Esophagus muscularis mucosa (tissue), 4 donors: ENCODE measurements around the gene NCK1. TPM values are rescaled to one million over a fixed set of nuclear protein-coding genes. Genes with fewer than 3 reads are reported as not detected.

Source experiments
- DNase-seq: peaks from one replicate; pipeline ENCODE4 v3.0.0-alpha.2; 2017; ENCODE audit errors: extremely low spot score
- H3K27ac ChIP-seq, 4 donors: fragments of 200-600 bp; sonication (generic); replicated peaks in 1 of 4; 1 replicate in 3 of 4; 2 replicates in 1 of 4; pipeline ENCODE4 v1.5.1; 2016 to 2019; ENCODE audit warnings: mild to moderate bottlenecking in 1 of 4
- H3K27me3 ChIP-seq, 4 donors: fragments of 200-600 bp; sonication (generic); one replicate each; pipeline versions ENCODE4 v1.5.1 to v1.6.0; 2016 to 2019
- H3K36me3 ChIP-seq, 4 donors: fragments of 200-600 bp; sonication (generic); one replicate each; pipeline ENCODE4 v1.5.1; 2016 to 2019
- H3K4me1 ChIP-seq, 4 donors: fragments of 200-600 bp; sonication (generic); one replicate each; pipeline ENCODE4 v1.5.1; 2016 to 2019
- H3K4me3 ChIP-seq, 4 donors: fragments of 200-600 bp; sonication (generic); 1 replicate in 2 of 4; 2 replicates in 2 of 4; pipeline ENCODE4 v1.5.1; 2016 to 2019; ENCODE audit warnings: mild to moderate bottlenecking in 4 of 4, moderate library complexity in 1 of 4
- H3K9me3 ChIP-seq, 4 donors: fragments of 200-600 bp; sonication (generic); 1 replicate in 3 of 4; 2 replicates in 1 of 4; pipeline ENCODE4 v1.5.1; 2016 to 2019
- EP300 ChIP-seq: sonication (generic); formaldehyde crosslinking; IDR thresholded peaks from one replicate; pipeline ENCODE4 v1.6.1; 2017; ENCODE audit warnings: antibody characterized with exemption
- POLR2A ChIP-seq: fragments of 450-650 bp; IDR thresholded peaks from one replicate; pipeline ENCODE4 v1.6.1; 2017; ENCODE audit warnings: antibody characterized with exemption, moderate library complexity, mild to moderate bottlenecking, low read depth
- POLR2AphosphoS5 ChIP-seq, 2 donors: sonication (generic); formaldehyde crosslinking; IDR thresholded peaks; one replicate each; pipeline ENCODE4 v1.6.1; 2017; ENCODE audit warnings: antibody characterized with exemption in 2 of 2
- WGBS: methylation state at CpG from one replicate; pipeline ENCODE4 v1.1.5; 2018; 5-methylcytosine and 5-hydroxymethylcytosine counted together
- intact Hi-C: fragments of 100-400 bp; cut with DNase I; formaldehyde crosslinking; loops from one replicate; pipeline ENCODE4 v1.15.1; 2023
- total RNA-seq, 4 donors: library from RNA; depleted of rRNA; stranded (reverse); fragments of >200 nt; gene quantifications; one replicate each; pipeline versions ENCODE4 v1.1.0 to v1.2.1, GENCODE V29; 2016
- TF ChIP-seq, protein P1 (sequence below), 3 experiments: fragments of 200-600 bp in 2 of 3; fragments of 450-650 bp in 1 of 3; sonication (generic) in 2 of 3; IDR thresholded peaks; one replicate each; pipeline ENCODE4 v1.5.1; 2017 to 2019; ENCODE audit warnings: antibody characterized with exemption in 3 of 3, mild to moderate bottlenecking in 2 of 3, moderate library complexity in 1 of 3

Gene NCK1
- total RNA-seq, 4 donors from 2014 or later: 28.9 to 54.0 (median 37.0) TPM

DNA sequence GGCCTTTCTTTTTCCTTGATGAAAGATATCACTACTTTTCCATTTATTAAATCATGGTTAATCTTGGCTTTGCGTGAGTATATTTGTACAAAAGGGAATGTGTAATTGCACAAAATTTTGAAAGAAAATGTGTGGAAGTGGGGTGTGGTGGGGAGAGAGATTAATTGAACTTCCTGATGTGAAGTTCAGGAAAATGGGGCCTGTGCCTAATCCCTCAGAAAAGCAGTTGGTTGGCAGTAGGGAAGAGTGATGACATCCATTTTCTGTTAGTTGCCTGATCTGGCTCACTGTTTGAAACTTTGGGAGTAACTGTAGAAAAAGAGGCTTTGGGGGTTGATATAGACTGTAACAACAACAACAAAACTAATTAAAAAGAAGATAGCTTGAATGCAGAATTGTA, 85.0 kb downstream of the NCK1 start:
- no peak overlapping the region for H3K27ac ChIP-seq
- TF ChIP-seq POLR2AphosphoS5 (IDR thresholded peaks at IDR 0.05): no peak
- no peak for TF ChIP-seq EP300
- TF ChIP-seq, protein P1, sequence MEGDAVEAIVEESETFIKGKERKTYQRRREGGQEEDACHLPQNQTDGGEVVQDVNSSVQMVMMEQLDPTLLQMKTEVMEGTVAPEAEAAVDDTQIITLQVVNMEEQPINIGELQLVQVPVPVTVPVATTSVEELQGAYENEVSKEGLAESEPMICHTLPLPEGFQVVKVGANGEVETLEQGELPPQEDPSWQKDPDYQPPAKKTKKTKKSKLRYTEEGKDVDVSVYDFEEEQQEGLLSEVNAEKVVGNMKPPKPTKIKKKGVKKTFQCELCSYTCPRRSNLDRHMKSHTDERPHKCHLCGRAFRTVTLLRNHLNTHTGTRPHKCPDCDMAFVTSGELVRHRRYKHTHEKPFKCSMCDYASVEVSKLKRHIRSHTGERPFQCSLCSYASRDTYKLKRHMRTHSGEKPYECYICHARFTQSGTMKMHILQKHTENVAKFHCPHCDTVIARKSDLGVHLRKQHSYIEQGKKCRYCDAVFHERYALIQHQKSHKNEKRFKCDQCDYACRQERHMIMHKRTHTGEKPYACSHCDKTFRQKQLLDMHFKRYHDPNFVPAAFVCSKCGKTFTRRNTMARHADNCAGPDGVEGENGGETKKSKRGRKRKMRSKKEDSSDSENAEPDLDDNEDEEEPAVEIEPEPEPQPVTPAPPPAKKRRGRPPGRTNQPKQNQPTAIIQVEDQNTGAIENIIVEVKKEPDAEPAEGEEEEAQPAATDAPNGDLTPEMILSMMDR (IDR thresholded peaks at IDR 0.05): no peak
- no peak for TF ChIP-seq POLR2A
- peaks cover 0 to 9% (median 8%) of the 10 kb centered on the region in 4 donors for H3K36me3 ChIP-seq
- H3K27me3 ChIP-seq: no peaks in the 10 kb centered on the region
- intact Hi-C loops: no loop called here
- no peak overlapping the region for H3K4me3 ChIP-seq
- no peaks in the 10 kb centered on the region for H3K9me3 ChIP-seq
- peaks cover 14 to 45% (median 38%) of the 10 kb centered on the region in 4 donors for H3K4me1 ChIP-seq
- WGBS: 69% methylated on average over 1 of the region's 1 CpG
- DNase-seq: no peak

DNA sequence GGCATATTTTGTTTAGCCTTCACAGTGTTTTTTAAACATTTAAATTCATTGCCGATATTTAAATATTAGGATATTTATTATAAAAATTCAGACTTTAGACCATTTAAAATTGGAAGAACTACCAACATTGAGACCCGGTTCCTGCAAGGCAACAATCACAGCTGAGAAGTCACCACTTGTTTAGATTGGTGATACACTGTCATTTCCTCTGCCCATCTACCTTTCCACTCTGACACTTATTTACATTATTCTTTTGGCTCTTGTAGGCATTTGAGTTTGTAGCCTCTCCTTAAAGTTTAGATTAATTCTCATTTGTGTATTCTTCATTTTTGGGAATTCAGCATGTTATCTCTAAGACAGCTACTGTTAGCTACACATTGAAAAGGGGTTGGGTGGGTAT, 85.5 kb downstream of the NCK1 start:
- TF ChIP-seq POLR2A (no peak), POLR2AphosphoS5 (IDR thresholded peaks at IDR 0.05) (no peak), EP300 (no peak)
- TF ChIP-seq, protein P1 (IDR thresholded peaks at IDR 0.05): no peak

DNA sequence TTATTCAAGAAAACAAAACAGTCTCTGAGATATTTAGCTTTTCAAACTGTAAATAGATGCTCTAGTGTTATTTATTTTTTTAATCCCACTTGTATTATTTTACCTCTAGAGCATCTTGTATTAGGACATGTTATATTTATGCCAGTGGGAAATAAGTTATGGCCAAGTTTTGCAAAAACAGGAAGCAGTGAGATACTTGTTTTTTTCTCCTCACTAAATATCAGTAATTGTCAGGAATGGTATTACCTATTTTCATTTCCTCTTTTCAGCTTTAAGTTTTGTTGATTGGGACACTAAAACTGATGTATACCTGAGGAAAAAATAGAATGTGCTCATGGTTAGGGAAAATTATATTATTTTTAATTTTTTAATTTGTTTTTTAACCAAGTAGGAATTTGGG, 87.1 kb downstream of the NCK1 start:
- peaks cover 0 to 9% (median 8%) of the 10 kb centered on the region in 4 donors for H3K36me3 ChIP-seq
- TF ChIP-seq POLR2AphosphoS5 (IDR thresholded peaks at IDR 0.05): no peak
- TF ChIP-seq EP300: no peak
- TF ChIP-seq, protein P1 (IDR thresholded peaks at IDR 0.05): no peak
- TF ChIP-seq POLR2A: no peak
- H3K4me3 ChIP-seq: no peak overlapping the region
- no peak overlapping the region for H3K27ac ChIP-seq
- H3K4me1 ChIP-seq: peaks cover 6 to 23% (median 19%) of the 10 kb centered on the region in 4 donors
- no peaks in the 10 kb centered on the region for H3K9me3 ChIP-seq
- DNase-seq: no peak
- no peaks in the 10 kb centered on the region for H3K27me3 ChIP-seq
- intact Hi-C loops: no loop called here

More for the DNA sequence above, 85.5 kb downstream of the NCK1 start:
- WGBS: 50% methylated on average over 2 of the region's 2 CpGs
- H3K27me3 ChIP-seq: no peaks in the 10 kb centered on the region
- H3K36me3 ChIP-seq: peaks cover 0 to 9% (median 8%) of the 10 kb centered on the region in 4 donors
- H3K4me3 ChIP-seq: no peak overlapping the region
- no peak overlapping the region for H3K27ac ChIP-seq
- no peaks in the 10 kb centered on the region for H3K9me3 ChIP-seq
- intact Hi-C loops: no loop called here
- peaks cover 14 to 40% (median 33%) of the 10 kb centered on the region in 4 donors for H3K4me1 ChIP-seq
- DNase-seq: no peak

DNA sequence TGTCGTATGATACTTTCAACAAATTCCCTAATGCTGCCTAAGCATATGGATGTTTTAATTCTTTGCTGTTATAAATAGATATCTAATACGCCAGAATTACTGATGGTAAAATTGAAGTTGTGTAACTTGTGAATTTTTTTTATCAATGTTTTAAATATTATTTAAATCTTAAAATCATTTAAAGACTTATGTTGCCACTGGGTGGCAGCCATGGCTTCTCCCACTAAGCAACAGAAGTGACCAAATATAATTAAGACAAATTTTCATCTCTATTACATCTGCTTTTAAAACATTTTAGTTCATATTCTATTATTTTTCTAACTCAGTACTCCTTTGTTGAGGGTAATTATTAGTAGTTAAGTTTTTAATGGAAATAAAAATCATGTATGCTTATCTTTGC, 87.7 kb downstream of the NCK1 start:
- peaks cover 0 to 9% (median 8%) of the 10 kb centered on the region in 4 donors for H3K36me3 ChIP-seq
- TF ChIP-seq, protein P1 (IDR thresholded peaks at IDR 0.05): peak in 1 of 3 experiments; percentile 5
- no peak for TF ChIP-seq POLR2A
- no peak overlapping the region for H3K27ac ChIP-seq
- 86% methylated on average over 2 of the region's 2 CpGs for WGBS
- peaks cover 6 to 22% (median 19%) of the 10 kb centered on the region in 4 donors for H3K4me1 ChIP-seq
- no peaks in the 10 kb centered on the region for H3K9me3 ChIP-seq
- intact Hi-C loops: no loop called here
- no peak overlapping the region for H3K4me3 ChIP-seq
- DNase-seq: no peak
- H3K27me3 ChIP-seq: no peaks in the 10 kb centered on the region

DNA sequence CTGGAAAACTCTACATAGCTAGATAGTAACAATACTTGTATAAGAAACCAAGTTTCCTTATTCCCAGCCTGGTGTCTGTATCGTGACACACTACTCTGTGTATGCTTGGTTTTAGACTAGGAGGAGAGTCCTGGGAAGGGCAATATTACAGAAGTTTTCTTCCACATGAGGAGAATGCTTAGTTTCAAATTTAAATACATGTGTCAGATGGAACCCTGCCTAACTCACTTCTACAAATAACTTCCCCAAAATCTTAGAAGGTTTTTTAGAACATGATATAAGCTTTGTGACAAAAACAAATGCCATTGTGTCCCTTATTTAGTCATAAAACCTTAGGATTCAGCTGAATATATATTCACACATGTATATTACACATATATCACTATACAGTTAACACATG, 88.6 kb downstream of the NCK1 start:
- no peak for DNase-seq
- Histone ChIP-seq H3K4me3 (no peak overlapping the region), H3K36me3 (peaks cover 0 to 6% (median 6%) of the 10 kb centered on the region in 4 donors), H3K9me3 (no peaks in the 10 kb centered on the region), H3K4me1 (peaks cover 6 to 32% (median 22%) of the 10 kb centered on the region in 4 donors), H3K27ac (no peak overlapping the region), H3K27me3 (no peaks in the 10 kb centered on the region)
- 83% methylated on average over 1 of the region's 1 CpG for WGBS
- no peak for TF ChIP-seq POLR2A
- no peak for TF ChIP-seq EP300
- TF ChIP-seq, protein P1 (IDR thresholded peaks at IDR 0.05): no peak
- TF ChIP-seq POLR2AphosphoS5 (IDR thresholded peaks at IDR 0.05): no peak
- intact Hi-C loops: no loop called here
